ENCODE results near the gene COX10.
"Not testable (repeated sequence)": the region's sequence is repeated elsewhere in the genome, so short reads cannot be mapped to it uniquely, and the experiment has no call there.

COX10 gene

DNA sequence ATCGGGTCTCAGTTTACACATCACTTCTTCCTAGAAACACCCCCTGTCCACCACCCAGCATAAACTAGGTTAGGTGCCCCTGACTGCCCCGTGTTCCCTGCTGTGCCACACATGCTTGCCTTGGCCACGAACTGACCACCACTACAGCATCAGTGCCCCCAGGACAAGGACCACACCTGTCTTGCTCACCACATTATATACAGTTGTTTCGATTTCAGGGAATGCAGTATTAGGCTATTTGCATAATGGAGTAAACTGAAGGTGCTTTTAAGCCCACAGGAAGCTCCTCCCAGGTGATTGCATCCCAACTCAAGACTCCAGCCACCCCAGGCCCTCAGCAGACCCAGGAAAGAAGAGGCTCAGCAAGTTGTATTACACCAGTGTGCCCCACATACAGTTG lies 117.1 kb downstream of the COX10 start:
- not testable (repeated sequence) for DNase-seq

- not testable (repeated sequence) for DNase-seq
These were observed 121.5 kb downstream of the COX10 start for GRCh38 chr17:14190774-14191173.

DNA sequence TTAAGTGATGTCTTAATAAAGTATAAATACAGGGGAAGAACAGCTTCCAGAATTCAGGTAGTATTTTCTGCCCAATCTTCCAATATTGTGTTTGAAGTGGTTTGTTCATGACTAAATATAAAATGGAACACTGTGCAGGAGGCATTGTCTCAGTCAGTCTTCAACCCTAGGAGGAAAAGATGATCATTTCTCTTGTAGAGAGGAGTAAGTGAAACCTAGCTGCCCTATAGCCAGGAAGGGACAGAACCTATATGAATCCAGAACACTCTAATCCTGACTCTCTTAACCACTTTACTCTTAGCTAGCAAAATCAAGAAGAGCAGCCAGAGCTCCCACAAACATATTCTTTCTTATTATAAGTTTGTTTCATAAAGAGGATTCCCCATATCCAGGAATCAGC lies 122.2 kb downstream of the COX10 start:
- not testable (repeated sequence) for DNase-seq

- not testable (repeated sequence) for DNase-seq
These were observed 122.7 kb downstream of the COX10 start for GRCh38 chr17:14192039-14192438.

- DNase-seq, result not testable (repeated sequence)
These were observed 123.5 kb downstream of the COX10 start for GRCh38 chr17:14192636-14193344.

DNA sequence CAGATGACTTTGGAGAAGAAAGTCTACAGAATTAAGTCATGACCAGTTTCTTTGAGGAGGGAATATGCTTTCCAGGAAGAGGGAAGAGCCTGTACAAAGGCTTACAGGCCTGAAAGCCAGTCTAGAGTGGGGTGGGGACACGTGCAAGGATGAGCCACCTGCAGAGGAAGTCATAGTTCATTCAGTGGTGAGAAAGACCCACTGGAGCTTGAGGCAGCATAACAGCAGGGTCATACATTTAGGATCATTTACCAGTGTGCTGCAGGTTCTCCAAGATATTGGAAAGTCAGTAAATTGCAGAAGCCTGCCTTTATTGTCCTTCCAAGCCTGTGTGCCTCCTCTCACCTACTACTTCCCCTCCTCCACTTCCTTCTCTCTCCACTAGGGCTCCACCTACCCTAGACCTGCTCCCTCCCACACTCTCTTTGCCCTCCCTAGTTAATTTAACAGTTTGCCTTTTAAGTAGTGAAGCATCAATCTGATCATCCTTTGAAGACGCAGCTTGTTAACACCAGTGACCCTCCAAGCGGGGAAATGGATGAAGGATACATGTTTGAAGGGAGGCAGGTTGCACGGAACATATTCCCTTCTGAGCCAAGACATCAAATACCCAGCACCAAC lies 127.2 kb downstream of the COX10 start:
- DNase-seq, result no peak

- DNase-seq, result no peak
These were observed 127.8 kb downstream of the COX10 start for GRCh38 chr17:14197057-14197456.

DNA sequence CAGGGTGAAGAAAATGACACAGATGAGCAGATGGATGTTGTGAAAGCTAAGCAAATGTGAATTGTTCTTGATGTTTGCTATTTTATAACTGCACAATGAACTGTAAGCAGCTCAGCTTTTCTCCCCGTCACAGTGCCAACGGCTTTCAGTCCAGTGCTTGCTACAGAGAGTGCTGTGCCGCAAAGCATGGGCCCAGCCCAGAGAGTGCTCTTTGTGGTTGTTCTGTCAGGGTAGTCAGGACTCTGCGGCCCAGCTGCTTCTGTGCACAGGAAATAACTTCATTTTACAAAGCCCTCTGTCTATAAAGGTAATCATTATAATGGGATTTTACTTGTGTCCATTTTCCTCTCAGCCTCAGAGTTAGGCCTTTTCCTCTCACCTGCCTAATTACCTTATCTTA lies 128.3 kb downstream of the COX10 start:
- DNase-seq, result no peak

GRCh38 chr17:14198013-14198412 lies 128.7 kb downstream of the COX10 start:
- DNase-seq, result no peak

GRCh38 chr17:14198575-14198974 lies 129.3 kb downstream of the COX10 start:
- DNase-seq, result no peak

- DNase-seq, result no peak
These were observed 130.3 kb downstream of the COX10 start for GRCh38 chr17:14199601-14200000.

GRCh38 chr17:14200354-14200753 lies 131.1 kb downstream of the COX10 start:
- DNase-seq, result no peak

GRCh38 chr17:14201021-14201987 lies 132.0 kb downstream of the COX10 start:
- DNase-seq, result no peak

GRCh38 chr17:14201988-14202380 lies 132.7 kb downstream of the COX10 start:
- no peak for DNase-seq

DNA sequence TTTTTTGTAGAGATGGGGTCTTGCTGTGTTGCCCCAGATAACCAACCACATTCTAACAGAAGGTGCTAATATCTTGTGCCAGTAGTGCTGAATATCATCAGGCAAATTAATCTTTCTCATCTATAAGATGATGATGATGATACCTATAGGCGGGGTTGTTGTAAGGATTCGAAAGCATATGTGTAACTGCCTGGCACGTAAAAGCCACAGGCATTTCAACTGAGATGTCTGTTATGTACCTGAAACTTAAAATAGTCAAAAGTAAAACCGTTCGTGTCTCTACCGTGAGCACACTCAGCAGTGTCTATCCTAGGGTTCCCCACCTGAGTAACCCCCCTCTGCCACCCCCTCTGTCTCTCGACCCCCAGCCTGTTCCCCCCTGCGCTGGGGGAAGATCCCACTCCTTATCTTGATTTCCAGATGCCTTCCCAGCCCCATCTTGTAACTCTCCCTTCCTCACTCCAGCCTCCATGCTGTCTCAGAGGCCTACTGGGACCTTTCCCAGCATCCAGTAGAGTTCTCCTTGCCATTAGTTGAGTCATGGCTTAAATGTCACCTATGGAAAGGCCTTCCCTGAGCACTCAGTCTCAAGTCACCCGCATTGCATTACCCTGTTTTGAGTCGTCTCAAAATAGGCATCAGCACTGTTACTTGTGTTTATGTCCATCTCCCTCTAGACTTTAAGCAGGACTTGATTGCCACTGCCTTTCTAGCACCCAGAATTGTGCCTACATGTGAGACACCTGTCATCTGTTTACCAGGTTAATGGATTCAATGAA lies 133.3 kb downstream of the COX10 start:
- no peak for DNase-seq

- DNase-seq, result no peak
These were observed 134.1 kb downstream of the COX10 start for GRCh38 chr17:14203388-14203787.

GRCh38 chr17:14204084-14204483 lies 134.8 kb downstream of the COX10 start:
- no peak for DNase-seq

- DNase-seq, result no peak
These were observed 135.2 kb downstream of the COX10 start for GRCh38 chr17:14204546-14204945.

GRCh38 chr17:14205380-14205779 lies 136.1 kb downstream of the COX10 start:
- DNase-seq, result no peak

GRCh38 chr17:14205992-14206461 lies 136.7 kb downstream of the COX10 start:
- no peak for DNase-seq

- DNase-seq, result no peak
These were observed 137.6 kb downstream of the COX10 start for GRCh38 chr17:14206891-14207290.

GRCh38 chr17:14207791-14208190 lies 138.5 kb downstream of the COX10 start:
- no peak for DNase-seq

- no peak for DNase-seq
These were observed 139.9 kb downstream of the COX10 start for GRCh38 chr17:14209215-14209614.
